DOHH2 (cell line): ENCODE measurements around the gene MTCH1.

ENCODE experiments used
- CTCF ChIP-seq: fragments of 200-600 bp; sonication (generic); IDR thresholded peaks from one replicate; pipeline ENCODE4 v1.5.1; 2014; ENCODE audit warnings: antibody characterized with exemption, mild to moderate bottlenecking, low read depth, low read length; ENCODE audit not compliant: poor library complexity, severe bottlenecking
- EZH2phosphoT487 ChIP-seq: fragments of 200-600 bp; sonication (generic); IDR thresholded peaks from 2 replicates; pipeline ENCODE4 v1.6.1; 2017; ENCODE audit warnings: borderline replicate concordance, mild to moderate bottlenecking, antibody characterized with exemption, low read length, moderate library complexity, mixed read lengths

GRCh38 chr6:36928547-36928918 lies 57.5 kb downstream of the MTCH1 start:
- TF ChIP-seq CTCF = no peak
- no peak for TF ChIP-seq EZH2phosphoT487
